Panc1 (cell line): Measurements from ENCODE around the gene NEK8. TPM values are rescaled to one million over a fixed set of nuclear protein-coding genes. Genes with fewer than 3 reads are reported as not detected.

Experiments
- ATAC-seq: fragments of 200-7000 bp; cut with Tn5 transposase; 2 replicates; pipeline ENCODE4 v1.9.1; 2020; ENCODE audit warnings: mild to moderate bottlenecking, moderate library complexity
- BruUV-seq: library from RNA; stranded (reverse); fragments of 400-500 nt; replicated peaks from 2 replicates; lab custom pipeline; 2021; lab: Mats Ljungman, UMichigan
- CTCF ChIA-PET: fragments of 300-600 bp; sonication (Branson Sonifier 250); formaldehyde crosslinking; loops from one replicate; lab custom pipeline; 2022; ENCODE audit warnings: antibody characterized with exemption; lab: Charles Lee
- POLR2A ChIA-PET: fragments of 300-600 bp; sonication (Branson Sonifier 250); formaldehyde crosslinking; loops from one replicate; lab custom pipeline; 2022; ENCODE audit warnings: antibody characterized with exemption; lab: Charles Lee
- DNase-seq: peaks from one replicate; pipeline ENCODE4 v3.0.0-alpha.2; 2010; ENCODE audit warnings: low read depth, low spot score
- H3K27ac ChIP-seq: 2 replicates; pipeline ENCODE4 v1.5.1; 2011; ENCODE audit warnings: mild to moderate bottlenecking, low read length, inconsistent platforms
- H3K27me3 ChIP-seq: fragments of 200-500 bp; sonication (Bioruptor generic); 2 replicates; pipeline ENCODE4 v1.6.0; 2014; ENCODE audit warnings: low read length, inconsistent platforms; ENCODE audit not compliant: control insufficient read depth, insufficient read depth
- H3K36me3 ChIP-seq: fragments of 200-500 bp; sonication (Bioruptor generic); 2 replicates; pipeline ENCODE4 v1.5.1; 2014; ENCODE audit warnings: inconsistent platforms, mild to moderate bottlenecking, low read length, moderate library complexity; ENCODE audit not compliant: control insufficient read depth, insufficient read depth
- H3K4me1 ChIP-seq: 2 replicates; pipeline ENCODE4 v1.5.1; 2011; ENCODE audit warnings: inconsistent platforms, mild to moderate bottlenecking, low read length, moderate library complexity; ENCODE audit not compliant: control insufficient read depth, insufficient read depth
- H3K4me3 ChIP-seq, 2 experiments: 2 replicates each; pipeline ENCODE4 v1.5.1; 2011 to 2012; ENCODE audit warnings: low read depth in 2 of 2, low read length in 2 of 2, mild to moderate bottlenecking in 2 of 2, inconsistent platforms in 1 of 2, moderate library complexity in 1 of 2
- H3K9me3 ChIP-seq: fragments of 200-500 bp; sonication (Bioruptor generic); 2 replicates; pipeline ENCODE4 v1.5.1; 2014; ENCODE audit warnings: low read depth, mild to moderate bottlenecking, inconsistent platforms, low read length, moderate library complexity; ENCODE audit not compliant: control insufficient read depth, insufficient read depth
- CTCF ChIP-seq: fragments of 450-650 bp; IDR thresholded peaks from 2 replicates; pipeline ENCODE4 v1.5.1; 2017; ENCODE audit warnings: mild to moderate bottlenecking
- POLR2AphosphoS5 ChIP-seq: IDR thresholded peaks from 2 replicates; pipeline ENCODE4 v1.6.1; 2012; ENCODE audit warnings: mild to moderate bottlenecking, low read depth, low read length, moderate library complexity
- SIN3A ChIP-seq: IDR thresholded peaks from 2 replicates; pipeline ENCODE4 v1.6.1; 2012; ENCODE audit warnings: low read depth, mild to moderate bottlenecking, low read length, moderate library complexity, borderline replicate concordance; ENCODE audit not compliant: insufficient read depth
- TCF7L2 ChIP-seq: IDR thresholded peaks from 2 replicates; pipeline ENCODE4 v1.6.1; 2011; ENCODE audit warnings: mild to moderate bottlenecking, low read depth, low read length, inconsistent platforms
- in situ Hi-C: cut with HindIII; loops from 2 replicates; pipeline ENCODE4 v1.10.0; 2016; ENCODE audit warnings: low sequenced_read_pairs, low pct_unique_long_range_greater_than_20kb
- intact Hi-C: fragments of 100-400 bp; cut with micrococcal nuclease; formaldehyde crosslinking; loops from one replicate; pipeline ENCODE4 v1.10.0; 2022; ENCODE audit not compliant: unreplicated experiment
- total RNA-seq: library from RNA; stranded (reverse); gene quantifications from one replicate; pipeline ENCODE4 v1.2.1, GENCODE V29; 2021; ENCODE audit not compliant: unreplicated experiment
- TF ChIP-seq, protein P1 (sequence below), 2 experiments: IDR thresholded peaks; 2 replicates each; pipeline ENCODE4 v1.6.1; 2011 to 2012; ENCODE audit warnings: low read depth in 2 of 2, control low read depth in 1 of 2, low read length in 1 of 2, mild to moderate bottlenecking in 1 of 2, moderate library complexity in 1 of 2; ENCODE audit not compliant: insufficient read depth in 1 of 2

The NEK8 gene
- total RNA-seq, 1 experiment from 2014 or later: 11.9 TPM

DNA sequence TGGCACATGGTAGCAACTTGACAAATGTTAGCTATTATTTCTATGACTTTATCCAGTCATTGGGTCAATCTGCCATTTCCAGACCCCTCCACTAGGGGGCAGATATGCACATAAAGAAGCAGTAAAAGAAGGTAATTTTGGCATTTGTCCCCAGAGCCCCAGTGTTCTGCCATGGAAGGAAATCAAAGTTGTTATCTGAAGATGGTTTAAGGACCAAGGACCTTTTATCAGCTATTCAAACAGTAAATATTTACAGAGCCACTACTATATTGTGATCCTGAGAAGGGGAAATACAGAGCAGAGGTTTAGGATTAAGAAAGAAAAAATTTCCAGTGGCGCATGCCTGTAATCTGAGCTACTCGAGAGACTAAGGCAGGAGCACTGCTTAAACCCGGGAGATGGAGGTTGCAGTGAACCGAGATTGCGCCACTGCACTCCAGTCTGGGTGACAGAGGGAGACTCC, 35.2 kb downstream of the NEK8 start:
- no peaks in the 10 kb centered on the region; the same call in 1 of the 2 replicates for H3K36me3 ChIP-seq
- no peak for TF ChIP-seq SIN3A
- peak; percentile 86 for TF ChIP-seq CTCF
- POLR2A ChIA-PET: interaction anchor here (0.6 to 0.7 kb wide), 3 partner anchors 12 to 108 kb away, joined by 3 to 9 read pairs (median 7); no protein-coding TSS in a partner anchor
- H3K4me1 ChIP-seq: peaks cover 17% of the 10 kb centered on the region
- H3K27ac ChIP-seq: no peak overlapping the region
- H3K27me3 ChIP-seq: no peaks in the 10 kb centered on the region
- H3K4me3 ChIP-seq: no peak overlapping the region
- H3K9me3 ChIP-seq: no peaks in the 10 kb centered on the region
- intact Hi-C loops: loop anchor here (1.0 to 10.0 kb wide), 2 partner anchors 44 to 111 kb away; no protein-coding TSS in a partner anchor
- CTCF ChIA-PET: interaction anchor here (0.5 to 1.9 kb wide), 25 partner anchors 9 to 190 kb away, joined by 3 to 12 read pairs (median 4); partner anchors contain the start of genes FLOT2 and TLCD1
- DNase-seq (peak; percentile 42), ATAC-seq (peak; percentile 66)
- in situ Hi-C loops: loop anchor here (10.0 kb wide), 2 partner anchors 51 to 111 kb away; no protein-coding TSS in a partner anchor
- BruUV-seq: no TSS peak

DNA sequence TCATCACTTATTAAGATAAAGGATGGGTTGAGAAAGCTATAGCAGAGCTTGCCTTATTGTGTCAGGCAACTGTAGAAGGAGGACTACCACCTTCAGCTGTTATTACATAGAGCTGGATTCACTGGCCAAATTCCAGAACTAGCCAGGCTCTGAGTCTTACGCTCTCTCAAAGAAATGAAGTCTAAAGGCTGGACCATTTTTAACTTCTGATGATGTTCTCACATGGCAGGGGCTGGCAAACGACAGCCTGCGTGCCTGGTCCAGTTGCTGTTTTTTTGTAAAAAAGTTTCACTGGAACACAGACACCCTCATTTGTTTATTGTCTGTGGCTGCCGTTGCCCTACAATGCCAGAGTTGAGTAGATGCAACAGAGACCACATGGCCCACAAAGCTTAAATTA, 36.5 kb downstream of the NEK8 start:
- ATAC-seq (no peak), DNase-seq (no peak)
- no peak overlapping the region for H3K27ac ChIP-seq
- intact Hi-C loops: loop anchor here (10.0 kb wide), 1 partner anchor 110 kb away; no protein-coding TSS in a partner anchor
- no peak for TF ChIP-seq POLR2AphosphoS5
- no peak for TF ChIP-seq TCF7L2
- TF ChIP-seq CTCF: no peak
- no peak for TF ChIP-seq SIN3A
- TF ChIP-seq, protein P1, sequence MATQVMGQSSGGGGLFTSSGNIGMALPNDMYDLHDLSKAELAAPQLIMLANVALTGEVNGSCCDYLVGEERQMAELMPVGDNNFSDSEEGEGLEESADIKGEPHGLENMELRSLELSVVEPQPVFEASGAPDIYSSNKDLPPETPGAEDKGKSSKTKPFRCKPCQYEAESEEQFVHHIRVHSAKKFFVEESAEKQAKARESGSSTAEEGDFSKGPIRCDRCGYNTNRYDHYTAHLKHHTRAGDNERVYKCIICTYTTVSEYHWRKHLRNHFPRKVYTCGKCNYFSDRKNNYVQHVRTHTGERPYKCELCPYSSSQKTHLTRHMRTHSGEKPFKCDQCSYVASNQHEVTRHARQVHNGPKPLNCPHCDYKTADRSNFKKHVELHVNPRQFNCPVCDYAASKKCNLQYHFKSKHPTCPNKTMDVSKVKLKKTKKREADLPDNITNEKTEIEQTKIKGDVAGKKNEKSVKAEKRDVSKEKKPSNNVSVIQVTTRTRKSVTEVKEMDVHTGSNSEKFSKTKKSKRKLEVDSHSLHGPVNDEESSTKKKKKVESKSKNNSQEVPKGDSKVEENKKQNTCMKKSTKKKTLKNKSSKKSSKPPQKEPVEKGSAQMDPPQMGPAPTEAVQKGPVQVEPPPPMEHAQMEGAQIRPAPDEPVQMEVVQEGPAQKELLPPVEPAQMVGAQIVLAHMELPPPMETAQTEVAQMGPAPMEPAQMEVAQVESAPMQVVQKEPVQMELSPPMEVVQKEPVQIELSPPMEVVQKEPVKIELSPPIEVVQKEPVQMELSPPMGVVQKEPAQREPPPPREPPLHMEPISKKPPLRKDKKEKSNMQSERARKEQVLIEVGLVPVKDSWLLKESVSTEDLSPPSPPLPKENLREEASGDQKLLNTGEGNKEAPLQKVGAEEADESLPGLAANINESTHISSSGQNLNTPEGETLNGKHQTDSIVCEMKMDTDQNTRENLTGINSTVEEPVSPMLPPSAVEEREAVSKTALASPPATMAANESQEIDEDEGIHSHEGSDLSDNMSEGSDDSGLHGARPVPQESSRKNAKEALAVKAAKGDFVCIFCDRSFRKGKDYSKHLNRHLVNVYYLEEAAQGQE (IDR thresholded peaks at IDR 0.05; ENCODE audit: insufficient read depth in 1 of 2, low read depth in 2 of 2, low read length in 1 of 2): no peak
- BruUV-seq: no TSS peak
- H3K9me3 ChIP-seq: no peaks in the 10 kb centered on the region
- CTCF ChIA-PET: interaction anchor here (0.6 to 1.9 kb wide), 3 partner anchors 11 to 117 kb away, joined by 3 to 11 read pairs (median 5); no protein-coding TSS in a partner anchor
- in situ Hi-C loops: loop anchor here (10.0 kb wide), 2 partner anchors 50 to 110 kb away; no protein-coding TSS in a partner anchor
- POLR2A ChIA-PET: interaction anchor here (0.6 kb wide), 1 partner anchor 104 kb away, joined by 7 read pairs; no protein-coding TSS in a partner anchor
- peaks cover 17% of the 10 kb centered on the region for H3K4me1 ChIP-seq
- no peaks in the 10 kb centered on the region for H3K27me3 ChIP-seq
- H3K4me3 ChIP-seq: no peak overlapping the region
- no peaks in the 10 kb centered on the region for H3K36me3 ChIP-seq
